Vagina (tissue), 2 donors: Measurements from ENCODE around the gene SHD. TPM values are rescaled to one million over a fixed set of nuclear protein-coding genes. Genes with fewer than 3 reads are reported as not detected.

Experiments
- DNase-seq, 2 donors: peaks; one replicate each; pipeline ENCODE4 v3.0.0-alpha.2; 2017; ENCODE audit errors: extremely low spot score in 2 of 2
- H3K27ac ChIP-seq: fragments of 200-600 bp; sonication (generic); one replicate; pipeline ENCODE4 v1.5.1; 2019
- H3K27me3 ChIP-seq: fragments of 200-600 bp; sonication (generic); one replicate; pipeline ENCODE4 v1.5.1; 2019
- H3K36me3 ChIP-seq, 2 donors: fragments of 200-600 bp; sonication (generic); one replicate each; pipeline ENCODE4 v1.5.1; 2017 to 2019
- H3K4me1 ChIP-seq: fragments of 200-600 bp; sonication (generic); one replicate; pipeline ENCODE4 v1.5.1; 2019
- H3K4me3 ChIP-seq, 2 donors: fragments of 200-600 bp; sonication (generic); 1 replicate in 1 of 2; 2 replicates in 1 of 2; pipeline ENCODE4 v1.5.1; 2016 to 2019
- H3K9me3 ChIP-seq: fragments of 200-600 bp; sonication (generic); one replicate; pipeline ENCODE4 v1.5.1; 2019
- CTCF ChIP-seq, 3 experiments: fragments of 450-650 bp in 2 of 3; fragments of 200-600 bp in 1 of 3; sonication (generic) in 1 of 3; IDR thresholded peaks; one replicate each; pipeline ENCODE4 v1.5.1; 2017 to 2019; ENCODE audit warnings: antibody characterized with exemption in 3 of 3, mild to moderate bottlenecking in 2 of 3, moderate library complexity in 2 of 3
- POLR2A ChIP-seq, 2 donors: fragments of 450-650 bp; IDR thresholded peaks; one replicate each; pipeline ENCODE4 v1.6.1; 2017; ENCODE audit warnings: antibody characterized with exemption in 2 of 2, mild to moderate bottlenecking in 2 of 2, moderate library complexity in 2 of 2
- POLR2AphosphoS5 ChIP-seq, 2 donors: sonication (generic); formaldehyde crosslinking; IDR thresholded peaks; one replicate each; pipeline ENCODE4 v1.9.0; 2017; ENCODE audit warnings: antibody characterized with exemption in 2 of 2, mild to moderate bottlenecking in 2 of 2, low read depth in 1 of 2; ENCODE audit not compliant: insufficient read depth in 1 of 2
- intact Hi-C: fragments of 100-400 bp; cut with DNase I; formaldehyde crosslinking; loops from one replicate; pipeline ENCODE4 v1.15.1; 2023
- total RNA-seq: library from RNA; depleted of rRNA; stranded (reverse); fragments of >200 nt; gene quantifications from one replicate; pipeline ENCODE4 v1.2.3, GENCODE V29; 2016

Gene SHD
- total RNA-seq, 1 donor from 2014 or later, result not detected

GRCh38 chr19:4334929-4335570 is 56.0 kb downstream of the SHD start:
- no peak for TF ChIP-seq POLR2AphosphoS5 (IDR thresholded peaks at IDR 0.05; ENCODE audit: insufficient read depth in 1 of 2, low read depth in 1 of 2)
- no peak for TF ChIP-seq CTCF (IDR thresholded peaks at IDR 0.05)
- TF ChIP-seq POLR2A (IDR thresholded peaks at IDR 0.05), result no peak
- DNase-seq, result no peak
- Histone ChIP-seq H3K27me3 (no peaks in the 10 kb centered on the region), H3K9me3 (no peaks in the 10 kb centered on the region), H3K27ac (no peak overlapping the region), H3K36me3 (no peaks in the 10 kb centered on the region), H3K4me1 (peaks cover 6% of the 10 kb centered on the region), H3K4me3 (no peak overlapping the region)
- intact Hi-C loops, result no loop called here

DNA sequence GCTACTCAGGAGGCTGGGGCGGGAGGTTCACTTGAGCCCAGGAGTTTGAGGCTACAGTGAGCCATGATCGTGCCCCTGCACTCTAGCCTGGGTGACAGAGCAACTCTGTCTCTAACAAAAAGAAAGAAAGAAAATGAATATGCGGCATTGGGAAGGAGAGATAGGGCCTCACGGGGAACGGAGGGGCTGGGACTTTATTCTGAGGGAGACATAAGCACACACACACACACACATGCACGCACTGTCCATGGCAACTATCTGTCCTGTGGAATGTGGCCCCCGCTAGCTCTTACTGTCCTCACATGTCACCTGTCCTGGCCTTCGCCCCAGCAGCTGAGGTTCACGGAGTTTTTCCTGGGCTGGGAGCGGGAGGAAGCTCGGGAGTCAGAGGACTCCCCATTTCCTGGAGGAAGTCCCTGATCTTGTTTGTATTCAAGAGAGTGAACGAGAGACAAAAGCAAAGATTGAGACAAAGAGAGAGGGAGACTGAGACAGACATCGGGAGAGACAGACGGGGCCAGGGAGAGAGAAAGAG is 58.9 kb downstream of the SHD start:
- H3K9me3 ChIP-seq, result no peaks in the 10 kb centered on the region
- H3K4me1 ChIP-seq, result peaks cover 11% of the 10 kb centered on the region
- peak overlapping the region; percentile 49 to 57 for H3K4me3 ChIP-seq
- intact Hi-C loops, result no loop called here
- DNase-seq, result no peak
- no peaks in the 10 kb centered on the region for H3K36me3 ChIP-seq
- TF ChIP-seq CTCF (IDR thresholded peaks at IDR 0.05) (no peak), POLR2AphosphoS5 (IDR thresholded peaks at IDR 0.05; ENCODE audit: insufficient read depth in 1 of 2, low read depth in 1 of 2) (no peak), POLR2A (IDR thresholded peaks at IDR 0.05) (no peak)
- H3K27me3 ChIP-seq, result no peaks in the 10 kb centered on the region
- H3K27ac ChIP-seq, result peak overlapping the region; percentile 78

DNA sequence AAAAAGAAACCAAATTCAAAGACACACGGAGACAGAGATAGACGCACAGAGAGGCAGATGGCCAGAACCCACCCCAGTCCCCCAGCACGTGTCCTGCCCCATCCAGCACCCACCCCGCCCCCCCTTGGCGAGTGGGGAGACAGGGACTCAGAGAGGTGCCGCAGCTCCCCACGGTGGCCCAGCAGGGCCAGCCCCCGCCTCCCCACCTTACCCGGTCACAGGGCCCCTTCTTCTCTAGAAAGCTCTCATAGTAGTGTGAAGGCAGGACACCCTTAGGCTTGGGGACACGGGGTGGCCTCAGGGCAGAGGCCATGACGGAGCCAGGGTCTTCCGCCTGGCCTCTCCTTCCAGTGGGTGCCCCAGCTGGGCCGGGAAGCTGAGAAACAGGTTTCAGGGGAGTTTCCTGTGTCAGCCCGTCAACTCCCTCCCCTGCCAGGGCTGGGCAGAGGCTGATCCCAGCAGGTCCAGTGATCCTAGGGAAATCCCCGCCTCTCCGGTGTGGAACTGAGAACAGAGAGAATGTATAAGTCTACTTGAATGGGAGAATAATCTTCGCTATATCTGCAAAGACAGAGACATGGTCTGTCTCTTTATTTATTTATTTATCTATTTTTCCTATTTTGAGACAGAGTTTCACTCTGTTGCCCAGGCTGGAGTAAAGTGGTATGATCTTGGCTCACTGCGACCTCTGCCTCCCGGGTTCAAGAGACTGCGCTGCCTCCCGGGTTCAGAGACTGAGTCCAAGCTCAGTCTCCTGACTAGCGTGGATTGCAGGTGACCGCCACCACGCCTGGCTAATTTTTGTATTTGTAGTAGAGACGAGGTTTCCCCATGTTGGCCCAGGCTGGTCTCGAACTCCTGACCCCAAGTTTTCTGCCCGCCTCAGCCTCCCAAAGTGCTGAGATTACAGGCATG is 59.6 kb downstream of the SHD start, which contains the start of gene STAP2:
Gene STAP2 (minus strand): TSS at position 387 of the 915 bp plus-strand sequence. CDS start 74 bp downstream, at position 313.
- peak; percentile 9 to 51 for TF ChIP-seq POLR2AphosphoS5 (IDR thresholded peaks at IDR 0.05; ENCODE audit: insufficient read depth in 1 of 2, low read depth in 1 of 2)
- no peak for TF ChIP-seq CTCF (IDR thresholded peaks at IDR 0.05)
- Histone ChIP-seq H3K27ac (peak within 1 kb of the TSS; percentile 78), H3K9me3 (no peaks in the 10 kb centered on the region), H3K36me3 (no peaks in the 10 kb centered on the region), H3K4me3 (peak within 1 kb of the TSS; percentile 49 to 57), H3K27me3 (no peaks in the 10 kb centered on the region), H3K4me1 (peaks cover 11% of the 10 kb centered on the region)
- no peak for DNase-seq
- intact Hi-C loops, result no loop called here

Other genes starting within 250 kb of the SHD start
- gene ZBTB7A, start 212.4 kb upstream of the SHD start, total RNA-seq, result 60.6 TPM
- 104 TPM for gene MAP2K2, start 155.1 kb upstream of the SHD start, total RNA-seq
- gene CREB3L3, start 125.6 kb upstream of the SHD start, total RNA-seq, result not detected
- 65.6 TPM for gene SIRT6, start 96.7 kb upstream of the SHD start, total RNA-seq
- 0.25 TPM for gene ANKRD24, start 96.6 kb upstream of the SHD start, total RNA-seq
- gene EBI3, start 49.7 kb upstream of the SHD start, total RNA-seq, result not detected
- 19.9 TPM for gene YJU2, start 32.2 kb upstream of the SHD start, total RNA-seq
- gene TMIGD2, start 23.1 kb downstream of the SHD start, total RNA-seq, result not detected
- gene FSD1, start 25.3 kb downstream of the SHD start, total RNA-seq, result 1.7 TPM
- 29.2 TPM for gene STAP2, start 59.6 kb downstream of the SHD start, total RNA-seq
- 10.1 TPM for gene MPND, start 64.3 kb downstream of the SHD start, total RNA-seq
- gene SH3GL1, start 121.3 kb downstream of the SHD start, total RNA-seq, result 65.6 TPM
- 21.4 TPM for gene CHAF1A, start 123.4 kb downstream of the SHD start, total RNA-seq
- 147 TPM for gene UBXN6, start 178.5 kb downstream of the SHD start, total RNA-seq
- gene HDGFL2, start 193.0 kb downstream of the SHD start, total RNA-seq, result 33.1 TPM
- gene PLIN4, start 239.2 kb downstream of the SHD start, total RNA-seq, result 69.5 TPM